ENCODE measurements around the gene STK10.

STK10 gene

DNA sequence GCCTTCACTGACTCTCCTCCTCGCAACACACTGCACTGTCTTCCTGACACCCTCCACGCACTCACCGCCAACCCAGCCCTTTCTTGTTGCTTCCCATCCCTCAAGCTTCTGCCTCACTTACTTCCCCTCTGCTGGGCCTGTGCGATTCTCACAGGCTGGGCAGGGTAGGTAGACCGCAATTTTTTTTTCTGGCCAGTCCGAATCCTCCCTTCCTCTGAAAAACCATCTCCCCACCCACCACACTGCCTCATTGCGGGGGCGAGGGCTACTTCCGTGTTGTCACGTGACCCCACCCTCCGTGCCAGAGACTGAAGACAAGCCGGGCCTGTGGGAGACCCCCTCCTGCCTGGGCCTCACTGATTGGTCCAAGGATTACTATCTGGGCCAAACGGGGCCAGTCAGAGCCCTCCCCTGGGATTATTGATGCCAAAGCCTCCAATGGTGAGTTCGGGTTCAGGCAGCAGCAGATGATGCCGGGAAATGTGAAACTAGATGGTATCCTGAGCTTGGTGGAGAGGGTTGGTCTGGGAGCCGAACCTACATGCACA is 73.1 kb downstream of the STK10 start:
- intact Hi-C loops (cut with DNase I): no loop called here
- DNase-seq: peak in 2 of 10 donors; percentile 32 to 69

DNA sequence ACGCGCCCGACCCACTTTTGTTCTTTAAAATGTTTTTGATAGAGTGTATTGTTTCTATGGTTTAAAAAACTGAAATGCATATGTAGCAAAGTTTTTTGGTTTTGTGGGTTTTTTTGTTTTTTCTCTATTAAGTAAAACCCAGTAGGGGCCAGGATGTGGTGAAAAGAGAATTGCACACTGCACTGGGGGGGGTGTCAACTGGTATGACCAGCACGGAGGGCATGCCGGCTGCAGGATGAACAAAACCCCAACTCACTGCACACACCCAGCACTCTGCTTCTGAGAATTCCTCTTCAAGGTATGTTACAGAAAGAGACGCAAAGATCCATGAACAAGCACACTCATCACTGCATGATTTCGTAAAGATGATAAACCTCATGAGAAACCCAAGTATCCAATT is 75.0 kb downstream of the STK10 start:
- intact Hi-C loops (cut with DNase I): no loop called here
- DNase-seq: peak in 2 of 10 donors; percentile 26 to 27

DNA sequence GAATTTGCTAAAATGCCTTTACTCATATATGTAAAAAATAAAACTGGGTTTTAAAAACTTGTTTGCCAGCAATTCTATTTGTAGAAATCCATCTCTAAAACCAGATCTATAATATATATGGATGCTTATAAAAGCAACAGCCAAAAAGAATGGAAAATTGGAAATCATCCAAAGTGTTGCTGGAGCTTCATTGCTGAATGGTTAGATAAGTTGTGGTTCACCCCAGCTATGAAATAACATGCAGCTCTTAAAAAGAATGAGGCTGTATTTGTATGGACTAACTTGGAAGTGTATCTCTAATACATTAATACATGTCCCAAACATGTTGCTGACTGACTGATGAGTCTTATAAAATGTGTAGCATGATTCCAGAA is 76.2 kb downstream of the STK10 start:
- intact Hi-C loops (cut with DNase I): no loop called here
- DNase-seq: no peak

DNA sequence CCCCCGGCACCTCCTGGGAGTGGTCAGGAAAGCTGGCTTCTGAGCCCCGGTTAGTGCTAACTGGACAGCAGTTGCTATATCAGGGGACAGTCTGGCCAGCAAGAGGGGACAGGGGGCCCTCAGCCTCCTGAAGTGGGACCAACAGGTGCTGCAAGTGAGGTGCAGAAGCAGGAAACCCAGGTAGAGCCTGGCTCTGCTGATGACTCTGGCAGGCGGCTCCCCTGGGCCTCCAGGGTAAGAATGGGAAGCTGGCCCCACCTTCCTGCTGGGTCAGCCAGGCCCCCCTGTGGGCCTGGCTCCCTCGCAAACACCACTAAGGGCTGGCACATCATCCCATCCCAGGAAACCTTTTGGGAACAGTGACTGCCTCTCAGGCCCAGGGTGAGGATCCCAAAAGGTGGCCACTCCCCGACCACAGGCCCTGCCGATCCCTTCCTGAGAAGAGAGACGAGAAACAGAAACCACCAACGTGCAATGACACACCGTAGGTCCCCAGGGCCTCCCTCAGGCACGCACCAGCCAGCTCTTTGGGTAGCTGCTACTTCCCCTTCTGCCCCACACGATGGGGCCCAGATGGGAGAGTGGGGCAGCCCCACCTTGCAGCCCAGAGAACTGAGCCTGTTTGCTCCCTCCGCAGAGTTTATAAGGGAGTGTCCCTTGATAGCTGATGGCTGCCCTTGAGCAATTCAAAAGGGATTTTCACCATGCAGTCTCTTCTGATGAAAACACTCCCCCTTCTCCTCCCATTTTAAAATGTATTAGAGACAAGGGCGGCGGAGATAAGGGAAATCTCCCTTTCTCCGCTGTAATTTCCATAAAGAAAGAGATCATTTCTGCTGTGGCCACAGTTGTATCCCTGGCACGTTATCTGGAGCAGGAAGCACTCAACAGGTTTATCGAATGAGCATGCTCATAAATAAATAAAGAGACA is 76.8 kb downstream of the STK10 start:
- intact Hi-C loops (cut with DNase I): no loop called here
- DNase-seq: peak in 2 of 10 donors; percentile 65 to 69

DNA sequence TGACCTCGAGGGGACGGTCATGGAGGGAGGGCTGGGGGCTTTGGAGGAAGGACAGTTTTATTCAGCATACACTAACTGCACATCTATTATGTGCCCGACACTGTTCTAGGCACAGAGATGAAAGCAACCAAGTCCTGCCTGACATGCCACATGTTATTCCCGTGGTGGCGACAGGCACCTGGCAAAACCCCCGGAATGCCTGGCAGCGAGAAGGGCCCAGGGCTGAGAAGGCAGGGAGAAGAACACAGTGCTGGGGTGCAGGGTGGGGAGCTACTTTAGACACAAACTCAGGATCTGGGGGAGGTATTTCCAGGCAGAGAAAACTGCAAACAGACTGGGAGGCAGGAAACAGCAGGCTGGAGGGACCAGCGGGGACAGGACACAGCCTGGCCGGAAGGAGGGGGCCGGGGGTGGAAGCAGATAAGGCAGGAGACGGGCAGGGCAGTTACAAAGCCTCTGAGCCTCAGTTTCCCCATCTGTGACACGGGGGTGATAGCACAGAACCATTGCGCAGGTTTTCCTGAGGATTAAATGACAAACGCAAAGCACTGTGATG is 77.7 kb downstream of the STK10 start:
- peak in 2 of 10 donors; percentile 25 to 50 for DNase-seq
- intact Hi-C loops (cut with DNase I): no loop called here

DNA sequence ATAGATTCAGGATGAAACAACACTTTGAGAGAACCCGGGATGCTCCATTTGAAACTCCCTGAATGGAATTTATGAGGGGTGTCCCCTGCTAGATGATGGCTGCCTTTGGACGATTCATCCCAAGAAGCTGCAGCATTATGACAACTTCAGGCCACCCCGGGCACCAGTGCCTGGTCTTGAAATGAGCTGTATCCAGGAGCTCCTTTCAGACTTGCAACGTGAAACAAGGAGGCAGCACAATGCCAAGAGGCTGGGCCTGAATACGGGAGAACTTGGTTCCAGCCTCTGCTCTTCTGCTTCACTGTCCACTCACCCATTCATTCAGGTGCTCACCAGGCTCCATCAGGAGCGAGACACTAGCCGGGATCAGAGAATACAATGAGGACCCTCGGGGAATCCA is 78.3 kb downstream of the STK10 start:
- peak in 3 of 10 donors; percentile 11 to 68 (median 13) for DNase-seq
- intact Hi-C loops (cut with DNase I): loop anchor here (5.0 to 10.0 kb wide), 3 partner anchors 173 to 588 kb away; partner anchors contain the start of genes SH3PXD2B and UBTD2

DNA sequence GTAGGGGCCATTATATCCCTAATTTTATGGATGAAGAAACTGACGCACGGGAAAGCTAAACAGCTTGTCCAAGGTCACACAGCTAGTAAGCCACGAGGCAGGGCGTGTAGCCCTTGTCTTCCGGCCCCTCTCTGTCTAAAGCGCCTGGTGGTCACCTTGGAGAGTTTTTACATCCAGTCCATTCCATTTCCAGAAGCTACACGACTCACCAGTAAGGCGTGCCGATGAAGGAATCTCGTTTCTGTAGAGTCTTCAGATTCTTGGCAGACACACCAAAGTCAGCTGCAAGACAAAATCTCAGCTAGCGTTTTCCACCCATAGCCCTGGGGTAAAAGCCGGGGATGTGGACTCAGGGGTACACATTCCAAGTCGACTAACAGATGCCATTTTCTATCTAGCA is 80.5 kb downstream of the STK10 start:
- intact Hi-C loops (cut with DNase I): loop anchor here (1.0 to 10.0 kb wide), 4 partner anchors 81 to 590 kb away; partner anchors contain the start of genes SH3PXD2B, STK10 and UBTD2
- DNase-seq: peak in 2 of 10 donors; percentile 11 to 21

DNA sequence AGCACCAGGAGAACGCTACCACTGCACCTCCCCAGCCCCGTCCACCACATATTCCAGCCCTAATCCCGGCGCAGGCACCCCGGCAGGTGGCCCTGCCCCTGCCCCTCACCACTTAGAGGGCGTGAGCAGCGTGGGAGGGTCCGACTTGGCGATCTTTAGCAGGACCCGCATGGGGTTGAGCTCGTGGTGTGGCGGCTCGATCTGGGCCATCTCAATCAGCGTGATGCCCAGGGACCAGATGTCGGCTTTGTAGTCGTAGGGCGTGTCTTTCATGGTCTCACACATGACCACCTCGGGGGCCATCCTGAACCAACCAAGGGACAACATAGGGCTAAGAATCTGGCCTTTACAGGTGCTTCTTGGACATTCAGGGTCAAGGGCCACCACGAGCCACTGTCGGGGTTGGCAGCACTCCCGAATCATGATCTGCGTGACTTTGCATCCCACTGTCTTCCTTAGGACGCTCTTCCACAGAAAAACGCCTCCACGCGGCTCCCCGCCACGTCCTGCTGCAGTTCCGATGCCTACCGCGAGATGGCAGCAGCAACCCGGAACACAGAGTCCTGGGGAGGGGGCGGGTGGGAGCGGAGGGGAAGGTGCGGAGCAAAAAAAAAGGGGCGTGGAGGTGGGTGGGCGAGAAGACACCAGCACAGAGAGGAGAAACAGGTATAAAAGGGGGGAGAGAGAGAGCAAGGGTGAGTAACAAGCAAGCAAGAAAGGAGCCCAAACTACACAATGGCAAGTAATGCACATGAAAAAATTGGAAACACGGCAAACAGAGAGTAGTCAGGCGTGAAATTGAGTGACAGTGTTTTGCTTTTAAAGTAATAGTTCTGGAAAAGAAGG is 81.3 kb downstream of the STK10 start:
- peak in 9 of 10 donors; percentile 56 to 94 (median 75) for DNase-seq
- intact Hi-C loops (cut with DNase I): loop anchor here (1.0 to 10.0 kb wide), 4 partner anchors 82 to 591 kb away; partner anchors contain the start of genes SH3PXD2B, STK10 and UBTD2

DNA sequence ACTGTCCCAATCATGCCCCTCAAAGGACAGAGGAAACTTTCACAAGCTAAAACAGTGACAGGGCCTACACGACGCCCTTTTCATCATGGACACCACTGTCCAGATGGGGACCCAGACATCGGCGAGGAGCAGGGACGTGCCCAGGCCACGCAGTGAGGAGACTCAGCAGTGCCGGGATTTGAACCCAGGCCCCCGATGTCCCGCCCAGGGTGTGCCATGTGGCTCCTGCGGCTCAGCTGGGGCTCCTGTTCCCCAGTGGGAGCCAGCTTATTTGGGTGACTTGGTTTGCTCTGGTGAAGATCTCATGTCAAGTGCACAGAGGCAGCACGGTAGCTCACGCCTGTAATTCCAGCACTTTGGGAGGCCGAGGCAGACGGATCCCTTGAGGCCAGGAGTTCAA is 82.2 kb downstream of the STK10 start:
- intact Hi-C loops (cut with DNase I): loop anchor here (5.0 to 10.0 kb wide), 3 partner anchors 176 to 591 kb away; partner anchors contain the start of genes SH3PXD2B and UBTD2
- peak in 3 of 10 donors; percentile 14 to 78 (median 64) for DNase-seq

DNA sequence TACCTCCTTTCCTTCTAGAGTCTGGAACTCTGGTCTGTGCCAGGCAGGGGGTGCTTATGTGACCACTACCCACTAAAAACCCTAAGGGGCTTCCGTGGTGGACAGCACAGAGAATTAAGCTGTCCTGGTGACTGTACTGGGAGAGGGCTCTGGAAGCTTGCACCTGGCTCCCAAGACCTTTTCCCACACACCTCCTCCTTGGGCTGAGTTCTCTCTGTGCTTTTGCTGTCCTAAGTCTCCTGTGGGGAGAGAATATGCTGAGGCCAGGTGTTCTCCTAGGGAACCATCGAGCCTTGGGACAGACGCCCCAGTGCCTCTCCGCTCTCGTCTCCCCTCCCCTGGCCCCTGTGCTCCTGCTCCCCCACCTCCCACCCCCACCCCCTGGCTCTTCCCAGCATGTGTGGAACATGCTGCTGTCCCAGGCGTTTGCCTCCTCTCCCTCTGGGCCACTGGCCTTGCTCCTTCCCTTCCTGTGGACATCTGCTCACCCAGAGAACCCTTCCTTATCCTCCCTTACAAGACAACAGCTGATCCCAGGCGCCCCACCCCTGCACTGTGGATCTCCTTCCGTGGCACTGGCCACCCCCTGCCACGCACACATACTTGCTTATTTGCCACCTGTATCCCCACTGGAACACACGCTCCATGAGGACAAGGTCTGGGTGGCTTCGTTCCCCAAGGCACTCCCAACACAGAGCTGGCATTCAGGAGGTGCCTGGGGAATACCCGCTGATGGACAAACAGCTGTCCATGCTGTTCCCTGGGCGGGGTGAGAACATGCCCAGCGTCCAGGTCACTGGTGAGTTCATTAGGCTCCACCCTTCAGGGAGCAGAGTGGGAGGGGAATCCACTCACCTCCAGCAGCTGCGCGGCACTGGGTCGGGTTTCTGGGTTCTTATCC is 83.0 kb downstream of the STK10 start:
- intact Hi-C loops (cut with DNase I): loop anchor here (5.0 to 10.0 kb wide), 4 partner anchors 53 to 592 kb away; partner anchors contain the start of genes SH3PXD2B and UBTD2
- DNase-seq: peak in 3 of 10 donors; percentile 13 to 64 (median 57)

DNA sequence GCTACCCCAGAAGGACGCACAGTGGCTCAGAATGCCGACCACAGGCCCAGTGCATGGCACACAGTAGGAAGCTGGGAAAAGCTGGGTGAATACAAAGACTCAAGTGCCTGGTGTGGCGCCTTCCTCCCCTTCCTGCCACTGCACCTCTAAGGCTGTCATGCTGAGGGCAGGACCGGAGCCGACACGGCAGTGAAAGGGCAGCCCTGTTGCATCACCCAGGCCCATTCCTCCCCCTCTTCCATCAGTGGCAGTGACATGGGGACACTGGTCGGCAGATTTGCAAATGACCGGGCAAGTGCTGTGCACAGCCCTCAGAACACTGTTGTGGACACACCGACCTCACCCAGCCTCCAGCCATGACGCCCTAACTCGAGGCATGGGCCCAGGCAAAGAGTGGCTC is 84.0 kb downstream of the STK10 start:
- peak in 3 of 10 donors; percentile 20 to 70 (median 63) for DNase-seq
- intact Hi-C loops (cut with DNase I): loop anchor here (5.0 to 10.0 kb wide), 2 partner anchors 52 to 351 kb away; partner anchors contain the start of gene SH3PXD2B

DNA sequence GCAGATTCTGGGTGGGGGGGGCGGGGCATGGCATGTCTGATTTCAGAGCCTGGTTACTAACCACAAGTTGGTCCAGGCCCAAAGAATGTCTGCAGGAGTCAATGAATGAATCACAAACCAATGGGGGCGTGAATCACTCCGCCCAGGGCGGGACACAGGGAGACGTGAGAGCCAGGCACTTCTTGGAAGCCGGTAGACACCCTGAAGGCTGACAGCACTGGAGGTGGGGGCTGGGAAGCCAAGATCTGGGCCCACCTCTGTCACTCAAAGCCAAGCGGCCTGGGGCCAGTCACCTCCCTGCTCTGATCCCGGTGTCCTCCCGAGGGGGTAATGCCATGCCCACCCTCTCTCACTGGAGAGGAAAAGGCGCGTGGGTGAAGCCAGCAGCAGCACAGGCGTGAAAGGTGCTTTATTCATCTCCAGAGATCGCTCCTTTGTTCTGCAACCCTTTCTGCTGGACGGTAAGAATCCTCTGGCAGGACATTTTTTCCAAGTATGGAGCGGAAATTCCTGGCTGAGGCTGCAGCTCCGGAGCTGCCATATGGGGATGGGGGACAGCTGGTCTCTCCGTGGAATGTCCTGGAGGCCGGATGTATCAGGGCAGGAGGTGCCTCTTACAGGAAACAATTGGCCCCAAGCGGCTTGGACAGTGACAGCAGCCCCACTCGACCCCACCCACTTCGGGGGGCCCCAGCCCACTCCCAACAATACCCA is 85.0 kb downstream of the STK10 start:
- intact Hi-C loops (cut with DNase I): loop anchor here (5.0 to 10.0 kb wide), 2 partner anchors 51 to 352 kb away; partner anchors contain the start of gene SH3PXD2B
- peak in 3 of 10 donors; percentile 2 to 81 (median 64) for DNase-seq

DNA sequence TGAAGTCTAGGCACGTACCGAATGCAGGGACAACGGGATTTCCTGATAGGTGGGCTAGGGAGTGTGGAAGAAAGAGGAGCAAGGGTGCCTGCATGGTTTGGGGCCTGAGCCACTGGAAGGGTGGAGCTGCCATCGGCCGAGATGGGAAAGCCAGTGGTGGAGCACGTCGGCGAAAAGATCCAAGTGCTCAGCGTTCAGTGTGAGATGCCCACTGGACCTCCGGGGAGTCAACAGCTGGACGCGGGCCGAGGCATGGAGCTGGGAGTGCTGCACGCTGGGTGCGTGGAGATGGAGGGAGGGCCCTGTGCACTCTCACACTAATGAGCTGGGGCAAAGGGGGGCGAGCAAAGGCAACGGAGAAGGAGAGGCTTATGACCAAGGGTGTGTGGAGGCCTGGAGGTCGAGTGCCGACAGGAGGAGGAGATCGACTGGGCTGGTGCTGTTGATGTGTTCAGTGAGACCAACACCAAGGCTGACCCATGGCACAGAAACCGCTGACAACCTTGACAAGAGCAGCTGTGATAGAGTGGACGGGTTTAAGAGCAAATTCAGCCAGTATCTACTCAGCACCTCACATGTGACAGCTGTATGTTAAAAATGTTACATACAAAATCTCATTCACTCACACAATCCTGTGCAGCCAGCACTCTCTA is 85.7 kb downstream of the STK10 start:
- intact Hi-C loops (cut with DNase I): loop anchor here (5.0 to 10.0 kb wide), 2 partner anchors 50 to 352 kb away; partner anchors contain the start of gene SH3PXD2B
- peak in 2 of 10 donors; percentile 69 to 79 for DNase-seq

DNA sequence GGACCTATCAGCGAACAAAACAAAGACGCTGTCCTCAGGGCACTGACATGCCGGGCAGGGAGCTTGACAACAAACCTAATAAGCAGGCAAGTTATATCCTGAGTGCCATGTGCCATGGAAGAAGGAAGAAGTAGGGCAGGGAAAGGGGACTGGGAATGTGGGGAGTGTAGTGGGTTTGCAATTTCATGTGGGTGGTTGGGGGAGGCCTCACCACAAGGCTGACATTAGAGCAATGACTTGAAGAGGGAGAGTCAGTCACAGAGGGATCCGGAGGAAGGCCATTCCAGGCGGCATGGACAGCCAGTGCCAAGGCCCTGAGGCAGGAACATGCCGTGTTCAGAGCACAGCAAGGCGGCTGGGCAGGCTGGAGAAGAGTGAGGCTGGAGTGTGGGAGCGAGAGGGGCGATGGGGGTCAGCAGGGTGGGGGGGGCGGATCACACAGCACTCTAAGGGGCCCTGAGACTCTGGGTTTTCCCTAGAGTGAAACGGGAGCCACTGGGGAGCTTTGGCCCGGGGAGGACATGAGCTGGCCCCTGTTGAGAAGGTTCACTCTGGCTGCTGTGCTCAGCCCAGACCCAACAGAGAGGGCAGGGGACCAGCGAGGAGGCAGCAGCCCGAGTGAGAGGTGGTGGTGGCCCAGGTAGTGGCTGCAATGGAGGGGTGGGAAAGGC is 86.3 kb downstream of the STK10 start:
- DNase-seq: peak in 1 of 10 donors; percentile 82
- intact Hi-C loops (cut with DNase I): loop anchor here (5.0 to 10.0 kb wide), 2 partner anchors 49 to 353 kb away; partner anchors contain the start of gene SH3PXD2B

DNA sequence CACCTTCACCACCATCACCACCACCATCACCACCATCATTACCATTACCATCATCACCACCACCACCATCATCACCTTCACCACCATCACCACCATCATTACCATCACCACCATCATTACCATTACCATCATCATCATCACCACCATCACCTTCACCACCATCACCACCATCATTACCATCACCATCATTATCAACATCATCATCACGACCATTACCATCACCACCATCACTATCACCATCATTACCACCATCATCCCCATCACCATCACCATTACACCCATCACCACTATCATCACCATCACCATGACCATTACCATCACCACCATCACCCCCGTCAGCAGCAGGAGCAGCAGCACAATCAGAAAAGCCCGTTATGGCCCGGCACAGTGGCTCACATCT is 89.1 kb downstream of the STK10 start:
- peak in 2 of 10 donors; percentile 22 to 27 for DNase-seq
- intact Hi-C loops (cut with DNase I): no loop called here

DNA sequence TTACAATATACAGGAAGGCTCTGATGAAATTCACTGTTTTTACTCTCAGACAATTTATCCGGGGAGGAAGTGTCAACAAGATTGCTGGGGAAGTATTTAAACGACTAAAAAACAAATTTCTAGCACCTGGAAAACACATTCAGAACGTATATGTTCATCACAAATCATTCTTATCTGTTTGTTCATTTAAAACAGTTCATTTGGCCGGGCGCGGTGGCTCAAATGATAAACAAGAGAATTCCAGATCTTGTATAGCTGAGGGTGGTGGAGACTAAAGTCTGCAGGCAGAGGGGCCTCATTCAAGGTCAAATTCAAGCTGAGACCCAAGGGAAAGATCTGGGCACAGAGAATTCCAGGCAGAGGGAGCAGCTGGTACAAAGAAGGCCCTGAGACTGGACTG is 90.0 kb downstream of the STK10 start:
- intact Hi-C loops (cut with DNase I): no loop called here
- DNase-seq: no peak

DNA sequence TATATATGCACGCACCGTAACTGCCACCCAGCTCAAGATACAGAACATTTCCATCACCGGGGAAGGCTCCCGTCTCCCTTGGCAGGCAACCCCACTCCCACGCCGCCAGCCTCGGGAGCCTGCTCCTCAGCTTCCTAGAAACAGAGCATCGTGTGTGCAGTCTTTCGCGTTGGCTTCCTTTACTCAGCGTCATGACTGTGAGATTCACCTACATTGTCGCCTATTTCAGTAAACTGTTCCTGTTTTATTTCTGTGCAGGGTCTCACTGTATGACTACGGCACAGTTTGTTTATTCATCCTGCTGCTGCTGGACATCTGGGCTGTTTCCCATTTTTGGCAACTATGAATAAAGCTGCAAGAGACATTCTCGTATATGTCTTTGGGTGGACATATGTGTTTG is 90.7 kb downstream of the STK10 start:
- peak in 8 of 10 donors; percentile 60 to 96 (median 74) for DNase-seq
- intact Hi-C loops (cut with DNase I): no loop called here
